HG02610 (cell line): Measurements from ENCODE around the gene MFSD2B.
"Not testable (repeated sequence)": the region's sequence is repeated elsewhere in the genome, so short reads cannot be mapped to it uniquely, and the experiment has no call there.

Source experiments
- ATAC-seq: cut with Tn5 transposase; IDR thresholded peaks from one replicate; pipeline ENCODE4 v1.9.1; 2021; ENCODE audit warnings: mild to moderate bottlenecking, moderate library complexity; ENCODE audit not compliant: unreplicated experiment

Gene MFSD2B

GRCh38 chr2:24017711-24018110, 7.8 kb downstream of the MFSD2B start:
- ATAC-seq, result no peak

- no peak for ATAC-seq
Observed at GRCh38 chr2:24018241-24018640, 8.4 kb downstream of the MFSD2B start.

GRCh38 chr2:24019729-24020128, 9.8 kb downstream of the MFSD2B start:
- no peak for ATAC-seq

GRCh38 chr2:24020244-24020643, 10.4 kb downstream of the MFSD2B start:
- no peak for ATAC-seq

GRCh38 chr2:24021122-24021998, 11.5 kb downstream of the MFSD2B start:
- no peak for ATAC-seq

- no peak for ATAC-seq
Observed at GRCh38 chr2:24022324-24022974, 12.6 kb downstream of the MFSD2B start.

- ATAC-seq, result no peak
Observed at GRCh38 chr2:24022975-24023575, 13.2 kb downstream of the MFSD2B start.

GRCh38 chr2:24024018-24024417, 14.1 kb downstream of the MFSD2B start:
- ATAC-seq, result no peak

GRCh38 chr2:24024996-24025663, 15.2 kb downstream of the MFSD2B start:
- no peak for ATAC-seq

- ATAC-seq, result no peak
Observed at GRCh38 chr2:24026233-24026632, 16.3 kb downstream of the MFSD2B start.

- no peak for ATAC-seq
Observed at GRCh38 chr2:24038786-24039499, 29.1 kb downstream of the MFSD2B start.

- ATAC-seq, result no peak
Observed at GRCh38 chr2:24040511-24040910, 30.6 kb downstream of the MFSD2B start.

GRCh38 chr2:24043133-24043532, 33.2 kb downstream of the MFSD2B start:
- ATAC-seq, result not testable (repeated sequence)

- ATAC-seq, result no peak
Observed at GRCh38 chr2:24045511-24046508, 35.9 kb downstream of the MFSD2B start.

GRCh38 chr2:24046599-24046929, 36.7 kb downstream of the MFSD2B start:
- ATAC-seq, result no peak

- ATAC-seq, result peak; percentile 100
Observed at GRCh38 chr2:24046930-24047702, 37.2 kb downstream of the MFSD2B start, which contains the start of gene WDCP. Gene WDCP, minus strand, starts transcription at chr2:24047391. Its CDS starts 7,897 bp downstream, at chr2:24039494.

GRCh38 chr2:24047703-24048033, 37.8 kb downstream of the MFSD2B start:
- ATAC-seq, result no peak

GRCh38 chr2:24048769-24049484, 39.0 kb downstream of the MFSD2B start:
- no peak for ATAC-seq
